GM19395 (cell line): ENCODE data around the gene DCTN4.
"Not testable (repeated sequence)": the region's sequence is repeated elsewhere in the genome, so short reads cannot be mapped to it uniquely, and the experiment has no call there.

Source experiments
- ATAC-seq: cut with Tn5 transposase; IDR thresholded peaks from one replicate; pipeline ENCODE4 v1.9.1; 2021; ENCODE audit warnings: mild to moderate bottlenecking, moderate library complexity; ENCODE audit not compliant: unreplicated experiment

DCTN4 gene

DNA sequence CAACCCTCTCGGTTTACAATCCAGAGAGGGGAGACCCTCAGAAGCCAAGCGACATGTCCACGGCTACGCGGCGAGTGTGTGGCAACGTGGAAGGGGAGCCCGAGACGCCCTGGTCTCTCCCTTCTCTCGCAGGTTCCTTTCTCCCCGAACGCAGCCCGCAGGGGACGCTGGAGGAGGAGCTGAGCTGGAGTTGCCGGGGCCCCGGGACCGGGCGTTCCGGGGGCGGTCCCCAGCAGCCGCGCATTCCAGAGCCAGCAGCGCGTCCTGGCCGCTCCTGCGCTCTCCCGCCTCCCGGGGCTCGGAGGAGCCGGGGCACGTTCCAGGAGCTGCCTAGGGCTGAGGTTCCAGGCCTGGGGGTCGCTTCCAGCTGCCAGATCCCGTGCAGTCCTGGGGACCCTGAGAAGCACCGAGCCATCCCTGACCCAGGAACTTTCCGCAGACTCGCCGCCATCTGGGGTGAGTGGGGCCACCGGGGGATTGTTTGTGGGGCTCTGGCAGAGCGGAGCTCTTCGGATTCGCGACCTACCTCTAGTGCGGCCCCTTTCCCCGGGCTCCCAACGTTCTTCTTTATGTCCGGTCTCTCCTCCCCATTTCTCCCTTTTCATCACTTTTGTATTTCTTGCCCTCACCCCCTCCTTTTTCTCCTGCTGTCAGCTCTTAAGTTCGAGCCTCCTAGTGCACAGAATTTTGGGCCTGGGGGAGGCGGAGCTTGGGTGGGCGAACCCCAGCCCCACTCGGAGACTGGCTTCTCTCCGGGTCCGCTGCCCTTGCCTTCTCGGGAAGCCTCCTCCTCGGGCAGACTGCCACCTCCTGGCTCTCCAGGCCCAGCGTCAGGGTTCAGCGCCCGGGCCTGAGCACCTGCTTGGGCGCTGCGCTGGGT is 19.9 kb upstream of the DCTN4 start, which contains the start of gene SMIM3:
Gene SMIM3 (plus strand): TSS at position 241 of the 880 bp plus-strand sequence. CDS start 16,684 bp downstream, outside the sequence.
- ATAC-seq, result peak; percentile 31

DNA sequence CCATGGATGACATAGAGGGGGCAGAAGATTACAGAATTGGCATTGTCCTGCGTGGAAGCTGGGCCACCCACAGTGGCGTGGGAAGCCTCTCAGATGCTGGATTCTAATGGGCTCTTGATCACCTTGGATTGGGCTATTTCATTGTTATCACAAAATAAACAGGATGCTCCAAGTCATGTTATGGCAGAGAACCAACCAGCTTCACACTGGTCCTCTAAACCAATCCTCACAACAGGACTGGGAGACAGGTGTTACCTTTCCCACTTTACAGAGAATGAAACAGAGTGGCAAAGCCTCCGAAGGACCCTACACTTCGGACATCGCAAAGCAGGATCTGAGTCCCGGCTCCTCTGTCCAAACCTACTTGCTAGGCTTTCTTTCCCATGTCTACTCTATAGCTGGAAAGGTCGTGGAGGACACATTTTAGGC is 19.3 kb upstream of the DCTN4 start:
- ATAC-seq, result peak; percentile 4

DNA sequence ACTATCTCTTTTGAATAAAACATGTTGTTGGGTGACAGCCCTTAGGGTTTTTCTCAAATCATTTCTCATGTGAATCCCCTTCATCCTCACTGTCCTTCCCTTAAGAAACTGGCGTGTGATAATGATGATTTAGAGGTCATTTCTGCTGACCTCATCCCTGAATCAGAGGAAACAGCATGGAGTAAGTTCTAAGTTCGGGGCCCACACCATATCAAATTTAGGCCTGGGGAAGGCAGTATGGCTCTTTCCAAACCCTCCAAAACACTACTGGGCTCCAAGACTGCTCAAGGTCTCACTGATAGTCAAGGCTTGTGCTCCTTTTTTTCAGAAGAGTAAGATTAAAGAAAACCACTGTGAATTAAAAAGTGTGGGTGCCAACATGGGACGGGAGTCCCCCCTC is 18.9 kb upstream of the DCTN4 start:
- no peak for ATAC-seq

DNA sequence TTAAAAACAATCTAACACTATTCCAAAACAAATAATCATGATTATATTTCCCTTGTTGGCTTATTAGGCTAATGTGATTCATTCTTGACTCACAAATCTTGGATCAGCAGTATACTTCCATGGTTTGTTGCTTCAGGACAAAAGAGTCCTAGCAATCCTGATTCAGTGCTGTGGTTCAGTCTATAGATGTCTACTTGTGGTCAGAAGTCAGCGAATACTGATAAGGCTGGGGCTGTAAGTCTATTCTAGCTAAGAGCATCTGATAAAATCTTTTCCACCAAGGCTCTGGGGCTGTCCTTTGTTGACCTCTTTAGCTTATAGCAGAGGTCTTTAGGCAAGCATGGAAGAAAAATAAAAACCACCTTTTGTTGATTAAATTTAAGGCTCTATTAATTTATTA is 15.3 kb upstream of the DCTN4 start:
- no peak for ATAC-seq

DNA sequence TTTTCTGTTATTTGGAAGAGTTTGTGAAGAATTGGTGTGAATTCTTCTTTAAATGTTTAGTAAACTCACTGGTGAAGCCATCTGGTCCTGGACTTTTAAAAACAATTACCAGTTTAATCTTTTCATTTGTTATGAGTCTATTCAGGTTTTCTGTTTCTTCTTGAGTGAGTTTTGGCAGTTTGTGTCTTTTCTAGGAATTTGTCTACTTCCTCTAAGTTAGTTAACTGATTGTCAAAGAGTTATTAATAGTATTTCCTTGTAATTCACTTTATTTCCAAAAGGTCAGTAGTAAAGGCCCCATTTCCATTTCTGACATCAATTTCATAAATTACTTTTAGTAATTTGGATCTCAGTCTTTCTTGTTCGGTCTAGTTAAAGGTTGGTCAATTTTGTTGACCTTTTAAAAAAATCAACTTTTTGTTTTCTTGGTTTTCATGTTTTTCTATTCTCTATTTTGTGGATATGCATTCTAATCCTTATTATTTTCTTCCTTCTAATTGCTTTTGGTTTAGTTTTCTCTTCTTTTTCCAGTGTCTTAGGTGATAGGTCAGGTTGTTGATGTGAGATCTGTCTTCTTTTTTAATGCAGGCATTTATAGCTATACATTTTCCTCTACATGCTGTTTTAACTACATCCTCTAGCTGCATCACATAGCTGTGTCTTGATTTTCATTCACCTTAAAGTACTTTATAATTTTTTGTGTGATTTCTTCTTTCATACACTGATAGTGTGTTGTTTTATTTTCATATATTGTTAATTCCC is 12.4 kb upstream of the DCTN4 start:
- ATAC-seq, result no peak

DNA sequence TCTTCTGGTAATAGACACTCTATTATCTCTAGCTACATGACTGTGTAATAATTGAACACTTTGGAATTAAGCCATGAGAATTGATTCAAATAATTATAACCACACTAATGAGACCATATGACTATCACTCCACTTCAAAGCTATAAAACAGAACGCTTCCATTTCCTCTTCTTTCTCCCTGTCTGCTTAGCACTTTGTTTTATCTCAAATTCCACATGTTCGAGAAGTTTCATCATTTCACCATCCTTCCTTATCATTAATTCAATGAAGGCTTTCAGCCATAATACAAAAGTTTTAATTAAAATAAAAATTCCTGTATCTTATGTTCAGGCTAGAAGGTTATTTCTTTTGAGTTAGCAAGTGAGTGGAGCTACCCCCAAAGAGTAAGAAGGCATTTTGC is 7.4 kb upstream of the DCTN4 start:
- ATAC-seq, result no peak

DNA sequence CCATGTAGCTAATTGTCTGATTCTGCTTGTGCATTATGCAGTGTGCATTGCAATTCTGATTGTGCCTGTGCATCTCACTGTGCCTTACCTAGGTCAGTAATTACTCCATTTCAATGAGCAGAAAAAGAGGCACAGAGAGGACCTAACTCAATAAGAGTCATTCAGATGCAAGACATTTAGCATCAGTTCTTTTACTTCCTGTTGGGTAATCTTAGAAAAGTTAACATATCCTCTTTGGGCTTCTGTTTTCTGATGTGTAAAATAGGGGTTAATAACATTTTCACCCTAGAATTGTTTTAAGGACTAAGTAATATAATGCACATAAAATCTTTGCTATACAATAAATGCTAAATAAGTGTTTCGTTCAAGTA is 7.0 kb upstream of the DCTN4 start:
- no peak for ATAC-seq

DNA sequence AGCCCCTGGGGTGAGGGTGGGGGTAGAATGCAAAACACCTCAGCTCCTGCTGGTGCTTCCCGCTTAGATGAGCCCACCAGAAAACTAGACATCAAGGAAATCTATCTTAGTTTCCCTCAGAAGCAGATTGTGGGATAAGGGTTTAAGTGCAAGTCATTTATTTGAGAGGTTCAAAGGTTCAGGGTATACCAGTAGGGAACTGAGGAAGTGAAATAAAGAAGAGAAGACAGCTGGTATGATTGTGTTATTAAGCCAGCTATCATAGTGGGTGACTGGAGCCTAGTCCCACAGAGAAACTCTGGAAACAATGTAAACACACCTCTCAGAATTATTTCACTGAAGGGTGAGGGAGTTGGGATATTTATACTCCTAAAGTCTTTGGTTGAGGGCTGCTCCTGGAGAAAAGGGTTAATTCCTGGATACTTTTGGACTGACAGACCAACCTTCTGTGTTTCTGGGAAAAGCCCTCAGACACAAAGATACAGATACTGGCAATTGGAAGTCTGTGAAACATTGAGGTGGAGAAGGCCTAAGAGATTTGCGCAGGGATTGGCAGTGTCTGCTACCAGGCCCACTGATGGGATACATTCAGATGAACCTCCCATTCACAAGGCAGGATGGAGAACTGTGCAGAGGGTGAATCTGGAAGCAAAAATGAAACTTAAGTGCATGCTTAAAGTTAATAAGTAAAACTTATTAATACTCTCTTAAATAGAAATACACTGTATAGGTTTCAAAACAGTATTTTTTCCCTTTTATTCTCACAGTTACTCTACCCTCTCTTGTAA is 6.4 kb upstream of the DCTN4 start:
- no peak for ATAC-seq

DNA sequence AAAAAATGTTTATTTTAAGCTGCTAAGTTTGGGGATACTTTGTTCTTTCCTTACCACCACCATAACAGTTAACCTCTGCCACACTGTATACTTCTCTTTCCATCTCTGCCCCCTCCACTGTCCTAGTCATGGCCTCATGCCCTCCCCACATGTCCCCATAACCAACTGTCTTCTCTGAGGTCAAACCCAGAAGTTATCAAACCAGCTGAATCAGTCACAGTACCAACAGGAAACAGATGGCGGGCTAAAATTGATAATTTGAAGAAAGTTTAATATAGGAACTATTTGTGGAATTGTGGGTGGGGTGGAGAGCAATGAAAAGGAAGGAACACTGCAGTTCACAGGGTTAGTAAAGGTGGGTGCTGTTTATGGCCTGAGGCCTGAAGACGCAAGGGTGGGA is 5.7 kb upstream of the DCTN4 start:
- no peak for ATAC-seq

DNA sequence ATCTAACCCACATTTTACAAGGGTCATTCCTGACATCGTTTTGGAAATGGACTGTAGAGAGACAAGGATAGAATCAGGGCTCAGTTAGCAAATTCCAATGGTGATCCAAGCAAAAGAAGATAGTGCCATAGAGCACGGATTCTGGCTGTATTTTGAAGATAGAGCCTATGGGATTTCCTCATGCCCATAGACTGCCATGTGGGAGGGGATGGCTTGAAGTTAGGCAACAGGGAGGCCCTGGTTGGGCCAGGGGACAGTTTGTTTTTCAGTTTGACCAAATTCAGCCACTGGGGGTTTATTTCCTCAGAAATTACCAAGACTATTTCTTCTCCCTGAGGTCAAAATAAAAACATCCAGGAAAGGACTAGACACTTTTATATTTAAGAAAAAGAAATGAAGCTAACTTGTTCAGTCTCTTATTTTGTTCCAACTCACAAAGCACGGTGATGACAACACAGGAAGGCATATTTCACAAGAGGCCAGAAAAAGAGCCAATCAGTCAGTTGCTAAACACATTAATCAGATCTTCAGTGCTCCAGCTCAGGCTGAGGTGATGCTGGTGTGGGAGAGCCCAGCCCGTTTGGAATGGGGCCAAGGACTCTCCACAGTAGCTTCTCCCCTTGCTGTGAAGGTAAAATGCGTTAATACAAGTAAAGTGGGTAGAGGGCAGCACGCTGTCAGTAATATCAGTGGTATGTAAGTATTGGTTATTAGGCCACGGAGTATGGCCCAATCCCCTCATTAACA is 4.4 kb upstream of the DCTN4 start:
- no peak for ATAC-seq

DNA sequence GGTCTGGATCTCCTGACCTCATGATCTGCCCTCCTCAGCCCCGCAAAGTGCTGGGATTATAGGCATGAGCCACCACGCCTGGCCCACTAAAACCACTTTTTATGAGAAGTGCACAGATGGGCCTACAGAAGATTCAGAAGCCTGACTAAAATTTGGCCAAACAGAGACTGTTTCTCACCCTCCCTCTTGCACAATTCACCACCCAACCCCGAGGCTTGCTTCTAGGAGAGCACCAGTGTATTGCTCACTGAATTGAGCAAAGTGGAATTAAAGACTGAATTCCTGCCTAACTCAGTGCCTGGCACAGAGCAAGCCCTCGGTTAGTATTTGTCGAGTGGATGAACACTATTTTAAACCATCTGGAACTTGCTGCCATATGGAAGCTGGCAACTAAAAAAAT is 3.4 kb upstream of the DCTN4 start:
- ATAC-seq, result no peak

DNA sequence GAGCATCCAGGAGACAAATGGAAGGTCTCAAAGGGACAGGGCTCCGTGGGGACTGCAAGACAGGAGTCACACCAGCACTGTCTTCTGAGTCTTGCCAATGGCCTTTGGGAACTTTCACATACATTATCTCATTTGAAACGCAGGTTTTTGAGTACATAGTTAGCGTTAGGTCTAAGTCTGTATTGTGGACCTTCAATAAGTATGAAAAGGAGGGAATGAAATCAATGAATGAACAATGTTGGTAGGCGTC is 442 bp upstream of the DCTN4 start:
- no peak for ATAC-seq

DNA sequence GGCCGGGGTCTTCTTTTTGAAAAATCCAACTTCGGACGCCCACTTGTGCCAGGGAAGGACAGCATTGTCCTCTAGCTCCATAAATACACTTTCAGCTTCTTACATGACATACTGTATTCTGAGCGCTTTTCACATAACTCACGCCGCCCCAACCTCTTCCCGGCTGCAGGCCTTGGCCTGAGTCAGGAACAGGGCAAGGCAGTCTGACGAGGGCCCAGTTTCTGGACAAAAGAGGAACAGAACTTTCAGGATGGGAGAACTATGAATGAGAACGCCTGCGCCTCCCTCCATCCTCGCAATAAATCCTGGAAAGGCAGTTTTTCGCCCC is 650 bp downstream of the DCTN4 start:
- ATAC-seq, result peak; percentile 30

DNA sequence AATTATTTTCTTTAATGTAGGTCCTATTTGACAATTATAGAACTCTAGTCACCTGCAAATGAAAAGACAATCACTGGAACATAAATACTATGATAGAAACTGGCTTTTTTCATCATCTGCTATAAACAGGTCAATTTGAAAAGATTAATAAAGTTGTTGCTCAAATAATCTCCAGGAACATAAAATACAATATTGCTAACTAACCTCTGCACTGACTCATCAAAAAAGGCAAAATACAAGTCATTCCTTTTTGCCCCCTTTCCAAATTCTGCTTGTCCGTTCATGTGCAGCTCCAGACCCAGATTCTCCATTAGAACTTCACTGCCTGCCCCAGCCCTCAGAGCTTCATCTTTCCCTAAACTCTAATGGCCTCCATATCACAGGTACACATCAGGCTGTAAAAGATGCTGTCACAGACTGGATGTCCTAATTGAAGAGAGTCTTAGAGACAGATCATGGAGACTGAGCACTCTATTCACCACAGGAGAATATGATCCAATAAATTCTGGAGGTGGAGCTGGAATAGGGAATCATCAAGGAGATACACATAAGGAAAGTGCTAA is 1.6 kb downstream of the DCTN4 start:
- no peak for ATAC-seq

DNA sequence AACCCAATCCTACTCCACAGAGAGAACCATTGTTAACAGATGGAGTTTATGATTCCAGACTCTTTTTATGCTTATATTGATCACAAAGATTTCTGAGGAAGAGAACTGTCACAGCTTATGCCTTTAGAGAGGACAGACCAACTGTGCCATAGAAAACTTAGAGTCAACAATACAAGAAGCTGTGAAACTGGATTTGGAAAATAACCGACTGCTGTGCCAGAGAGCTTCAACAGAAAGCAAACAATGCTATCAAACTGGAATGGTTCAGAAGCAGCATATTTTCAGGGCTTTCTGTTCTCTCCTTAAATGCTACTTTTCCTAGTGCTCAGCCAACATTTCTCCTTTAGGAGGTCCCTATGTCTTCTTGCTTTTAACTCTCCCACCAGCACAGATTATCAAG is 5.0 kb downstream of the DCTN4 start:
- no peak for ATAC-seq

DNA sequence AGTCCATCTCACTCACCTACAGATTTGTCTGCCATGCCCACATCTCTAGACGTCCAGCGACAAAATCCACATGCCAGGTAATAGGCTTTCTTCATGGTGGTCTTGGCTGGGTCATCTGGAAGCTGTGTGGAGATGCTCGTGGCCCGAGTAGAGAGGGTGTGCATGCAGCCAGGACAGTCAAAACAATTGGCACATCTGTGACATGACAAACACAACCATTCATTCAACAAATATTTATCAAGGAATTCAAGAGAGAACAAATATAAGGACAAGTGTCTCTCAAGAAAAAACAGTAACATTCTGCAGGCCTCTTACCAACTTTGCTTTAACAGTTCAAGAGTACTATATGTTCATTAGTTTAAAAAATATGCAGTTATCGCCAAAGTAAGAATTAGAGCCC is 5.4 kb downstream of the DCTN4 start:
- ATAC-seq, result no peak

DNA sequence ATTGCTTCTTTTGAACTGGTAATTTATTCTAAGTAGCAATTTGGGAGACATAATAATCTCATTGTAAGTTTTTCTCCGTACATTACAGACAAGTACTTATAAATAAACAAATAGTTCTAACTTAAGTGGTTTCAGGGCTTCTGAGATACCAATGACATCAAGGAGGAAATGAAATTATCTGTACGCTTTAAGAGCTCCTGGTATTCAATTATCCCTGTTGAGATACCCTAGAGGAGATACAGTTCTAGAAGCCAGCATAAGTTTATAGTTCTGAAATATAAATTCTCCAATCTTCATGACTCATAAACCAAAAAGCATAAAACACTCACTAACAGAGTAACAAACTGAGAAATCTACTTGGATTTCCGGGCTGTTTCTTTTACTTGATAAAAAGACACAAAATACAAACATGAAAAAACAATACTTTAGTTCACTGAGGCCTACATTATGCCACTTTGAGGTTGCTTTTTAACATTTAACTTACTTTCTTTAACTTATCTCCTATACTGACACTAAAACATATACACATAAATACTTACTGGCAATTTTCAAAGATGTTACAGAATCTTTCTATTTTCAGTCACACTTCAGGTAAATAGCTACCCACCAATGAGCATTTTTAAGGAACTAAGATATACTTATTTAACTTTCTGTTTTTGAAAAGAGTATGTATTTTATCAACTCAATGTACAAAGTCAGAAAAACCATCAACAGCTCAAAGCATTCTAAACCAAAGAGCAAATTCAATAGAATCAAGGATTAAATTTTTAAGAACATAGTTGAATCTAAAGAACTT is 7.5 kb downstream of the DCTN4 start:
- ATAC-seq, result no peak

DNA sequence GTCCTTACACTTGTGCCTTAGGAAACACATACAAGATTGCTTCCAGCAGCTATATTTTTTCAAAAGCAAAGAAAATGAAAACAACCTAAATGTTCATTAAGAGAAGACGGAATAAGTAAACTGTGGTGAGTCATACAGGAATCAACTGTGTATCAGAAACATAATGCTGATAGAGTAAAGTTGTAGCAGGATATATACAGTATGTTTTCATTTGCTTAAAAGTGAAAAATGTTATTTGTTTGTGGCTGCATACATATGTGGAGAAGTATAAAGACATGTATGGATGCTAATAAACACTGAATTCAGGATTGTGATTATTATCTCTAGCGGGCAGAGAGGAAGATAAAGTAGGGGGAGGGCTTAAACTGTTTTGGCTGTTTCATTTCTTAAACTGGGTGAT is 8.3 kb downstream of the DCTN4 start:
- no peak for ATAC-seq

DNA sequence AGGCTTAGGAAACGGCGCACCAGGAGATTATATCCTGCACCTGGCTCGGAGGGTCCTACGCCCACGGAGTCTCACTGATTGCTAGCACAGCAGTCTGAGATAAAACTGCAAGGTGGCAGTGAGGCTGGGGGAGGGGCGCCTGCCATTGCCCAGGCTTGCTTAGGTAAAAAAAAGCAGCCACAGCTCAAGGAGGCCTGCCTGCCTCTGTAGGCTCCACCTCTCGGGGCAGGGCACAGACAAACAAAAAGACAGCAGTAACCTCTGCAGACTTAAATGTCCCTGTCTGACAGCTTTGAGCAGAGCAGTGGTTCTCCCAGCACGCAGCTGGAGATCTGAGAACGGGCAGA is 15.7 kb downstream of the DCTN4 start:
- ATAC-seq, result not testable (repeated sequence)
